ENCODE data around the gene MRPL20.

DNA sequence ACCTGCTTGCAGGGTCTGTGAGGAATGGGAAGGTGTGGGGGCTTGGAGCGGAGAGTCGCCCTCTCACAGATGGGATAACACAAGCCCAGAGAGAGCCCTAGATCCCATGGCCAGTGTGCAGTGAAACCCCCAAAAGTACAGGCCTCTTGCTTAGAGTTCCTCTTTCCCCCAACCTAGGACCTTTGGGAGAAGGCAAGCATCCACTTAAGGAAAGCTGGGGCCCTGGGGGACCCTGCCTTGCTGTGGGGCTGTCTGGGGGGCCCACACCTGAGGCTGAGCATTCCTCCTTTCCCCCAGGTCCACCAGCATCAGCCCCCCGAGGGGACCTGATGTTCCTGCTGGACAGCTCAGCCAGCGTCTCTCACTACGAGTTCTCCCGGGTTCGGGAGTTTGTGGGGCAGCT, 29.5 kb upstream of the MRPL20 start:
- TF ChIP-seq POLR2A (IDR thresholded peaks at IDR 0.05; ENCODE audit: low read length) (no peak), GATA1 (IDR thresholded peaks at IDR 0.05; ENCODE audit: low read depth, low read length) (no peak)

Data from erythroblast (primary cell).